Vagina (tissue), 2 donors: ENCODE measurements around the gene COL7A1.

Experiments
- CTCF ChIP-seq, 3 experiments: fragments of 450-650 bp in 2 of 3; fragments of 200-600 bp in 1 of 3; sonication (generic) in 1 of 3; IDR thresholded peaks; one replicate each; pipeline ENCODE4 v1.5.1; 2017 to 2019; ENCODE audit warnings: antibody characterized with exemption in 3 of 3, mild to moderate bottlenecking in 2 of 3, moderate library complexity in 2 of 3
- POLR2A ChIP-seq, 2 donors: fragments of 450-650 bp; IDR thresholded peaks; one replicate each; pipeline ENCODE4 v1.6.1; 2017; ENCODE audit warnings: antibody characterized with exemption in 2 of 2, mild to moderate bottlenecking in 2 of 2, moderate library complexity in 2 of 2
- POLR2AphosphoS5 ChIP-seq, 2 donors: sonication (generic); formaldehyde crosslinking; IDR thresholded peaks; one replicate each; pipeline ENCODE4 v1.9.0; 2017; ENCODE audit warnings: antibody characterized with exemption in 2 of 2, mild to moderate bottlenecking in 2 of 2, low read depth in 1 of 2; ENCODE audit not compliant: insufficient read depth in 1 of 2

GRCh38 chr3:48544141-48544540 lies 51.0 kb downstream of the COL7A1 start:
- TF ChIP-seq CTCF (IDR thresholded peaks at IDR 0.05) = no peak
- no peak for TF ChIP-seq POLR2A (IDR thresholded peaks at IDR 0.05)
- no peak for TF ChIP-seq POLR2AphosphoS5 (IDR thresholded peaks at IDR 0.05; ENCODE audit: insufficient read depth in 1 of 2, low read depth in 1 of 2)
